MV-4-11 (cell line): ENCODE results near the gene ZNF652.
"Not testable (repeated sequence)": the region's sequence is repeated elsewhere in the genome, so short reads cannot be mapped to it uniquely, and the experiment has no call there.

Experiments used
- DNase-seq: peaks from one replicate; lab custom pipeline; 2025; lab: John Stamatoyannopoulos, UW

The ZNF652 gene

GRCh38 chr17:49261540-49261939, 100.5 kb downstream of the ZNF652 start:
- DNase-seq: not testable (repeated sequence)

- no peak for DNase-seq
These were observed 101.2 kb downstream of the ZNF652 start for GRCh38 chr17:49260817-49261291.

- peak; percentile 66 for DNase-seq
These were observed 101.8 kb downstream of the ZNF652 start for GRCh38 chr17:49260011-49260816.

- no peak for DNase-seq
These were observed 102.4 kb downstream of the ZNF652 start for GRCh38 chr17:49259663-49260010.

- no peak for DNase-seq
These were observed 103.7 kb downstream of the ZNF652 start for GRCh38 chr17:49258394-49258793.

- DNase-seq: no peak
These were observed 106.9 kb downstream of the ZNF652 start for GRCh38 chr17:49255125-49255524.

GRCh38 chr17:49254066-49254465, 108.0 kb downstream of the ZNF652 start:
- DNase-seq: no peak

GRCh38 chr17:49252148-49252695, 109.8 kb downstream of the ZNF652 start:
- peak; percentile 70 for DNase-seq

GRCh38 chr17:49249890-49250522, 112.0 kb downstream of the ZNF652 start:
- DNase-seq: no peak

GRCh38 chr17:49249292-49249794, 112.7 kb downstream of the ZNF652 start:
- no peak for DNase-seq

GRCh38 chr17:49247944-49248343, 114.1 kb downstream of the ZNF652 start:
- no peak for DNase-seq

GRCh38 chr17:49244839-49245238, 117.2 kb downstream of the ZNF652 start:
- DNase-seq: no peak
